ENCODE results near the gene LGI2.

Gene LGI2

DNA sequence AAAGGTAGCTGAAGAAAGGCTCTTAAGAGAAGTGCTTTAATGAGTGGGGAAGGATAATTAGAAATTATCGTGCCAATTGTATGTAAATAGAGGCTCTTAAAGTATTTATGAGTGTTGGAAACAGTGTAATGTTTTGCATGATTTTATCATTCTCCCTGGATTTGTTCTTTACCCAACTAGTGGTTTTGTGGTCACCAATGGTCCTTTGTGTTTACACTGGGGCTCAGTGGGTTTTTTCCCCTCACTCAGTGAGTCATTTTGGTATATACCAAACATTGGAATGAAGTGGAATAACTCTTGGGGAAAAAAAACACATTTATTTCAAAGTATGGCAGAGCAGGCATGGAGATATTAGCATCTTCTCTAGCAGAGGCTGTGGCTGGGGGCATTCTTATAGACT lies 20.8 kb upstream of the LGI2 start:
- Histone ChIP-seq H3K4me3 (ENCODE audit: low read length, poor library complexity, severe bottlenecking) (no peak overlapping the region), H3K4me2 (ENCODE audit: low read depth, low read length, poor library complexity, severe bottlenecking) (no peak overlapping the region), H3K9me2 (replicated peaks; ENCODE audit: low read depth, low read length) (no peaks in the 10 kb centered on the region), H3K36me3 (ENCODE audit: insufficient read depth, low read length) (no peaks in the 10 kb centered on the region), H2AFZ (ENCODE audit: low read length) (no peak overlapping the region), H3K9me3 (ENCODE audit: insufficient read depth, low read depth, low read length) (no peaks in the 10 kb centered on the region), H3K4me1 (ENCODE audit: insufficient read depth, low read length, poor library complexity, severe bottlenecking) (no peaks in the 10 kb centered on the region), H3K79me2 (ENCODE audit: insufficient read depth, low read length) (no peaks in the 10 kb centered on the region), H4K20me1 (ENCODE audit: insufficient read depth, low read length, poor library complexity, severe bottlenecking) (no peaks in the 10 kb centered on the region), H3F3A (ENCODE audit: low read depth) (no peaks in the 10 kb centered on the region), H3K9ac (ENCODE audit: low read depth, low read length, poor library complexity, severe bottlenecking) (no peak overlapping the region), H3K27me3 (ENCODE audit: insufficient read depth, low read length, poor library complexity, severe bottlenecking) (no peaks in the 10 kb centered on the region)
- TF ChIP-seq, protein P1, sequence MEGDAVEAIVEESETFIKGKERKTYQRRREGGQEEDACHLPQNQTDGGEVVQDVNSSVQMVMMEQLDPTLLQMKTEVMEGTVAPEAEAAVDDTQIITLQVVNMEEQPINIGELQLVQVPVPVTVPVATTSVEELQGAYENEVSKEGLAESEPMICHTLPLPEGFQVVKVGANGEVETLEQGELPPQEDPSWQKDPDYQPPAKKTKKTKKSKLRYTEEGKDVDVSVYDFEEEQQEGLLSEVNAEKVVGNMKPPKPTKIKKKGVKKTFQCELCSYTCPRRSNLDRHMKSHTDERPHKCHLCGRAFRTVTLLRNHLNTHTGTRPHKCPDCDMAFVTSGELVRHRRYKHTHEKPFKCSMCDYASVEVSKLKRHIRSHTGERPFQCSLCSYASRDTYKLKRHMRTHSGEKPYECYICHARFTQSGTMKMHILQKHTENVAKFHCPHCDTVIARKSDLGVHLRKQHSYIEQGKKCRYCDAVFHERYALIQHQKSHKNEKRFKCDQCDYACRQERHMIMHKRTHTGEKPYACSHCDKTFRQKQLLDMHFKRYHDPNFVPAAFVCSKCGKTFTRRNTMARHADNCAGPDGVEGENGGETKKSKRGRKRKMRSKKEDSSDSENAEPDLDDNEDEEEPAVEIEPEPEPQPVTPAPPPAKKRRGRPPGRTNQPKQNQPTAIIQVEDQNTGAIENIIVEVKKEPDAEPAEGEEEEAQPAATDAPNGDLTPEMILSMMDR (conservative IDR thresholded peaks at IDR 0.05; ENCODE audit: low read length): no peak
- TF ChIP-seq EZH2phosphoT487 (IDR thresholded peaks at IDR 0.05; ENCODE audit: borderline replicate concordance): no peak

DNA sequence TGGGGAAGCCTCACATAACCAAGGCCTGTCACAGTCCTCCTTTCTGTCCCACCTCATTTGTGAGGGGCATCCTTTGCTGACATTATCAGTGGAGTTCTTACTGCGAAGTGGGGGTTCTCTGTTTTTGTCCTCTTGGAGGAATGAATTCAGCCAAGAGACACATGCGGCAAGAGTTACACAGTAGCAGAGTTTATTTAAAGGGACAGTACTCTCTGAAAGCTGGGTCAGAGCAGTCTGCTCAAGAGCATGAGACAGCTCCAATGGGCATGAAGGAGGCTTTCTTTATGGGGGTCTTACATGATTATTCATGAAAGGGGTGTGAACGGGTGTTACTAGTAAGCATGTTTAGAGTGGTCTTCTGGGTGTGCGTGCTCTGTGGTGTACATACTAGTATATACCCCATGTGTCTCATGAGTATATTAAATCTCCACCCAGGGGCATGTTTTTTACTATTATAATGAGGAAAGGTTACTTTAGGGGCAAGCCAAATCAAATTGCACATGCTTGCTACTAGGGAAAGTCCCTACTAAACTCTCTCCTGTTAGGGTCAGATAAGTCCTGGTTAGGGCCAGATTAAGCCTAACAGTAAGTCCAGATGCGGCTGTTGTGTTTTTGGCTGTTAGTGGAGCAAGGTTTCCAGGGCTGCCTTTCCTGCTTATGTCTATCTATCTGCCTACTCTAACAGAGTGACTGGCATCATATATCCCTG lies 19.8 kb upstream of the LGI2 start:
- H3K4me3 ChIP-seq (ENCODE audit: low read length, poor library complexity, severe bottlenecking): no peak overlapping the region
- H3K36me3 ChIP-seq (ENCODE audit: insufficient read depth, low read length): no peaks in the 10 kb centered on the region
- no peaks in the 10 kb centered on the region for H4K20me1 ChIP-seq (ENCODE audit: insufficient read depth, low read length, poor library complexity, severe bottlenecking)
- no peaks in the 10 kb centered on the region for H3K9me3 ChIP-seq (ENCODE audit: insufficient read depth, low read depth, low read length)
- no peaks in the 10 kb centered on the region for H3K79me2 ChIP-seq (ENCODE audit: insufficient read depth, low read length)
- no peaks in the 10 kb centered on the region for H3K27me3 ChIP-seq (ENCODE audit: insufficient read depth, low read length, poor library complexity, severe bottlenecking)
- H3K4me2 ChIP-seq (ENCODE audit: low read depth, low read length, poor library complexity, severe bottlenecking): no peak overlapping the region
- H3F3A ChIP-seq (ENCODE audit: low read depth): no peaks in the 10 kb centered on the region
- H3K9me2 ChIP-seq (replicated peaks; ENCODE audit: low read depth, low read length): no peaks in the 10 kb centered on the region
- no peak overlapping the region for H3K9ac ChIP-seq (ENCODE audit: low read depth, low read length, poor library complexity, severe bottlenecking)
- H3K4me1 ChIP-seq (ENCODE audit: insufficient read depth, low read length, poor library complexity, severe bottlenecking): no peaks in the 10 kb centered on the region
- TF ChIP-seq, protein P1 (conservative IDR thresholded peaks at IDR 0.05; ENCODE audit: low read length): no peak
- no peak for TF ChIP-seq EZH2phosphoT487 (IDR thresholded peaks at IDR 0.05; ENCODE audit: borderline replicate concordance)
- no peak overlapping the region for H2AFZ ChIP-seq (ENCODE audit: low read length)

DNA sequence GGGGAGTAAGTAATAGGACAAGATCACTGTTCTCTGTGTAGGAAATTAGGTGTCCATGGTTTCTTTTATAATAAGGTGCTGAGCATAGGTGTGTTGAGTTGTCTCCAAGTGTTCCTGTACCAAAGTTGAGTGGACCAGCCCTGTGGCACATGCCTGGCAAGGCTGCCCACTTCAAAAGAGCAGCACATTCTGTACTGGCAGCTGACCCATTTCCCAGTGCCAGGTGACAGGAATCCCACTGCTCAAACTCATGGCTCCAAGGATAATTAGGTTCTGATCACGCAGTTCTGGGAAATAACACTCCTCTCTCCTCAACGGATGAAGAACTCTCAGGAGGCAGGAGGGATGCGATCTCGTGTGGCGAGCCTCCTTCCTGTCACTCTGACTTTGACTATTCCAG lies 12.8 kb upstream of the LGI2 start:
- H4K20me1 ChIP-seq (ENCODE audit: insufficient read depth, low read length, poor library complexity, severe bottlenecking): no peaks in the 10 kb centered on the region
- no peak overlapping the region for H3K9ac ChIP-seq (ENCODE audit: low read depth, low read length, poor library complexity, severe bottlenecking)
- no peak overlapping the region for H3K4me2 ChIP-seq (ENCODE audit: low read depth, low read length, poor library complexity, severe bottlenecking)
- no peaks in the 10 kb centered on the region for H3K27me3 ChIP-seq (ENCODE audit: insufficient read depth, low read length, poor library complexity, severe bottlenecking)
- no peak overlapping the region for H2AFZ ChIP-seq (ENCODE audit: low read length)
- no peaks in the 10 kb centered on the region for H3K9me3 ChIP-seq (ENCODE audit: insufficient read depth, low read depth, low read length)
- H3K4me3 ChIP-seq (ENCODE audit: low read length, poor library complexity, severe bottlenecking): no peak overlapping the region
- no peaks in the 10 kb centered on the region for H3K9me2 ChIP-seq (replicated peaks; ENCODE audit: low read depth, low read length)
- H3F3A ChIP-seq (ENCODE audit: low read depth): no peaks in the 10 kb centered on the region
- H3K4me1 ChIP-seq (ENCODE audit: insufficient read depth, low read length, poor library complexity, severe bottlenecking): no peaks in the 10 kb centered on the region
- no peaks in the 10 kb centered on the region for H3K79me2 ChIP-seq (ENCODE audit: insufficient read depth, low read length)
- H3K36me3 ChIP-seq (ENCODE audit: insufficient read depth, low read length): no peaks in the 10 kb centered on the region
- TF ChIP-seq, protein P1 (conservative IDR thresholded peaks at IDR 0.05; ENCODE audit: low read length): no peak
- TF ChIP-seq EZH2phosphoT487 (IDR thresholded peaks at IDR 0.05; ENCODE audit: borderline replicate concordance): no peak
